ENCODE results near the gene DDX42.
"Not testable (repeated sequence)": the region's sequence is repeated elsewhere in the genome, so short reads cannot be mapped to it uniquely, and the experiment has no call there.

DDX42 gene

DNA sequence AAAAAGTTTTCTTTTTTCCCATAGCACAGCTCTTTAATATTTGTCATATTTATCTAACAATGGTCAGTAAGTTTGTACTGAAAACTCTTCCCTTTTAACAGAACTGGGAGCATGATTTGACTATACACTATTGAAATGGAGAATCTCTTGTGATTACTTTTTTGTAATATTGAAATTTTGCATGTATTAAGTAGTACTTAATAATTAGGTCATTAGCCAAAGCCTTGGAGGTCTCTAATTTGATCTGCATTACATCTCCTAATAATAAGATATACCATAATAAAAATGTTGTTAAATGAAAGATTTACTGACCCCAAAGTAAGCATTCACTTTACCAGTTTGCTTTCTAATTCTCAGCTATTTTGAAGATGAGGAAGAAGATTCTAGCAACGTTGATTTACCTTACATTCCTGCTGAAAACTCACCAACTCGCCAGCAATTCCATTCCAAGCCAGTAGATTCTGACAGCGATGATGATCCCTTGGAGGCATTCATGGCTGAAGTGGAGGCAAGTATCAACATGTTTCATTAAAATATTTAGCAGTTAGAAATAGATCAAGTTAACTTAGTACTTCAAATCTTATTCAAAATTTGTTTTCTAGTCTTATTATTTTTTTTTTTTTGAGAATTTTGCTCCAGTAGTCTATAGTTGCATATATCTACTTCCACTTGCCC, 18.2 kb downstream of the DDX42 start:
- no peak overlapping the region for H3K4me3 ChIP-seq (replicated peaks; ENCODE audit: low read depth, low read length)
- TF ChIP-seq, protein P1, sequence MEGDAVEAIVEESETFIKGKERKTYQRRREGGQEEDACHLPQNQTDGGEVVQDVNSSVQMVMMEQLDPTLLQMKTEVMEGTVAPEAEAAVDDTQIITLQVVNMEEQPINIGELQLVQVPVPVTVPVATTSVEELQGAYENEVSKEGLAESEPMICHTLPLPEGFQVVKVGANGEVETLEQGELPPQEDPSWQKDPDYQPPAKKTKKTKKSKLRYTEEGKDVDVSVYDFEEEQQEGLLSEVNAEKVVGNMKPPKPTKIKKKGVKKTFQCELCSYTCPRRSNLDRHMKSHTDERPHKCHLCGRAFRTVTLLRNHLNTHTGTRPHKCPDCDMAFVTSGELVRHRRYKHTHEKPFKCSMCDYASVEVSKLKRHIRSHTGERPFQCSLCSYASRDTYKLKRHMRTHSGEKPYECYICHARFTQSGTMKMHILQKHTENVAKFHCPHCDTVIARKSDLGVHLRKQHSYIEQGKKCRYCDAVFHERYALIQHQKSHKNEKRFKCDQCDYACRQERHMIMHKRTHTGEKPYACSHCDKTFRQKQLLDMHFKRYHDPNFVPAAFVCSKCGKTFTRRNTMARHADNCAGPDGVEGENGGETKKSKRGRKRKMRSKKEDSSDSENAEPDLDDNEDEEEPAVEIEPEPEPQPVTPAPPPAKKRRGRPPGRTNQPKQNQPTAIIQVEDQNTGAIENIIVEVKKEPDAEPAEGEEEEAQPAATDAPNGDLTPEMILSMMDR (IDR thresholded peaks at IDR 0.05; ENCODE audit: low read length, missing control alignments) = no peak

DNA sequence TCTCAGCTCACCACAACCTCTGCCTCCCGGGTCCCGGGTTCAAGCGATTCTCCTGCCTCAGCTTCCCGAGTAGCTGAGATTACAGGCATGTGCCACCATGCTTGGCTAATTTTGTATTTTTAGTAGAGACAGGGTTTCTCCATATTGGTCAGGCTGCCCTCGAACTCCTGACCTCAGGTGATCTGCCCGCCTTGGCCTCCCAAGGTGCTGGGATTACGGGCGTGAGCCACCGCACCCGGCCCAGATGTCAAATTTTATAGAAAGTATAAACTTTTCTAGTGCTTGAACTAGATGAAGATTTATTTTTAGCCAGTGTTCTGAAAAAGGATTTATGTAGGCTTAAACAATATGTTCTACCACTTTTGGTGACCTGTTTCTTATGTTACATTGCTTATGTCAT, 22.4 kb downstream of the DDX42 start:
- H3K4me3 ChIP-seq (replicated peaks; ENCODE audit: low read depth, low read length); DNase-seq (ENCODE audit: low read depth): not testable (repeated sequence)

More for the DNA sequence above, 18.2 kb downstream of the DDX42 start:
- no peak for DNase-seq (ENCODE audit: low read depth)

DNA sequence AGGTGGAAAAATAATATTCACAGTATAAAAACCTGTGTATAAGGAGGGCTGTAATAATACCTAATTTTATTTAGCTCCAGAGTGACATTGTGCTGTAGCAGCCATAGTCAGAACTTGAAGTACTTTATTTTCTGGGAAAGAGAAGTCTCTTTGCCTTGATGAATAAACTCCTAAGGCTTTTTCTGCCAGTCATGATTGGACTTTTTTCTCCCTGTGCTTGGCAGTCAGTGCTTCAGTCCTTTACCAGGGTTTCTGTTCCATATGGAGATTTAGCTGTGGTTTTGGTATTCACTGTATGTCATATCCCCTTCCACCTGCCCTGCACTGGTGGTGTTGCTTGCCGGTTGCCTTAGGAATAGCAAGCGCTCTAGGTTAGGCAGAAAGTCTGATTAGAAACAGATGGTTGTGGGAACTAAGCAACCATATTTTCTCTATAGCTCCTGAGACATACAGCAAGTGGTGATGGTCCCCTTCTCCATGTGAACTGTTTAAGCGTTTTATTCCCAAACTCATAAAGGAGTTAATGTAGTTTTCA, 24.7 kb downstream of the DDX42 start:
- no peak overlapping the region for H3K4me3 ChIP-seq (replicated peaks; ENCODE audit: low read depth, low read length)
- DNase-seq (ENCODE audit: low read depth) = no peak

DNA sequence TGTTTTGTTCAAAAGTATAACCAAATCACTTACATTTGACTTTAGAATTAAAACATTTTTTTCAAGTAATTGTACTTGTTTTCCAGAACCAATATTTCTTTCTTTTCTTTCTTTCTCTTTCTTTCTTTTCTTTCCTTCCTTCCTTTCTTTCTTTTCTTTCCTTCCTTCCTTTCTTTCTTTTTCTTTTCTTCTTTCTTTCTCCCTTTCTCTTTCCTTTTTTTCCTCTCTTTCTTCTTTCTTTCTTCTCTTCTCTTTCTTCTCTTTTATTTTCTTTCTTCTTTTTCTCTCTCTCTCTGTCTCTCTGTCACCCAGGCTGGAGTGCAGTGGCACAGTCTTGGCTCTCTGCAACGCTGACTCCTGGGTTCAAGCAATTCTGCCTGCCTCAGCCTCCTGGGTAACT, 26.8 kb downstream of the DDX42 start:
- no peak for DNase-seq (ENCODE audit: low read depth)
- TF ChIP-seq, protein P1 (IDR thresholded peaks at IDR 0.05; ENCODE audit: low read length, missing control alignments) = no peak
- no peak overlapping the region for H3K4me3 ChIP-seq (replicated peaks; ENCODE audit: low read depth, low read length)

More for the DNA sequence above, 24.7 kb downstream of the DDX42 start:
- TF ChIP-seq, protein P1 (IDR thresholded peaks at IDR 0.05; ENCODE audit: low read length, missing control alignments) = no peak

DNA sequence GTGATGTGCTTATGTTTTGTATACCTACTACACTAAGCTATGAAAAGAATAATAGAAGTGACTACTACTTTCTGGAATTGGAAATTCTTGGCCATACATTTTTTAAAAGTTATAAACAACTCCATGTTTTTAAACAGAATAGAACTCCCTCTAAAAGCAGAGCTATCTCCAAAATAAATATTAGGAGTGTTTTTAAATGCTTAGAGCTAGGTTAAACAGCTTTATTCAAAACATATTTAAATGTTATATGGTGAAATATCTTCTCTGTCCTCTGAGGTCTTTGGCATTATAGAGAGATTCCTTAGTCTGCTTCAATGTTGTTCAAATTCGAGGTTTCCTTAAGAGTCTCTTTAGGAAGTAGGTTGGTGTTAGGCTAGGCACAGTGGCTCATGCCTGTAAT, 30.4 kb downstream of the DDX42 start:
- H3K4me3 ChIP-seq (replicated peaks; ENCODE audit: low read depth, low read length) = no peak overlapping the region
- DNase-seq (ENCODE audit: low read depth) = no peak
- TF ChIP-seq, protein P1 (IDR thresholded peaks at IDR 0.05; ENCODE audit: low read length, missing control alignments) = no peak

DNA sequence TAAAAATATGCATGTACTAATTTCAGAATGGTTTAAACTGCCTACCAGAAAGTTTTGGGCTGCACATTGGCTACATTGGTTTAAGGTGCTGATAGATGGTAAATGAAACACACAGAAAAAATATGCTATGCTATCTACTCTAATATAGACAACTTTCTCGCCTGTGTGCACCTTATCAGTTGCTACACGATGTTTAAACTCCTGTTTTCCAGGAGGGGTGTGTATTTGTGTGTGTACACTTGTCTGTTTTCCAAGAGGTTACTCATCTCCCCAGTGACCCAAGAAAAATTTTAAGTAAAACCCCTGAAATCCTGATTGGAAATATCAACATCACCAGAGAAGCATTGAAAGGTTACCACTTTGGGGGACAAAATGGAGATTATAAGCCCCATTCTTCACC, 31.6 kb downstream of the DDX42 start:
- TF ChIP-seq, protein P1 (IDR thresholded peaks at IDR 0.05; ENCODE audit: low read length, missing control alignments) = no peak
- no peak overlapping the region for H3K4me3 ChIP-seq (replicated peaks; ENCODE audit: low read depth, low read length)
- DNase-seq (ENCODE audit: low read depth) = no peak

DNA sequence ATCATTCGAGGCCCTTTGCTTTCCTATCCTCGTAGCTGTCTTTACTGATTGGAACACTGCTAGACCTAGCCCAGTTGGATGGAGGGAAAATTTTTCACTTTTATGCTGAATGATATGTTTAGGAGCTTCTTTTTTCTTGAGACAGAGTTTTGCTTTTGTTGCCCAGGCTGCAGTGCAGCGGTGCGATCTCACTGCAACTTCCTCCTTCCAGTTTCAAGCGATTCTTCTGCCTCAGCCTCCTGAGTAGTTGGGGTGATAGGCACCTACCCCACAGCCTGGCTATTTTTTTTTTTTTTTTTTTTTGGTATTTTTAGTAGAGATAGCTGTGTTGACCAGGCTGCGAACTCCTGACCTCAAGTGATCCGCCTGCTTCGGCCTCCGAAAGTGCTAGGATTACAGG, 36.0 kb downstream of the DDX42 start:
- H3K4me3 ChIP-seq (replicated peaks; ENCODE audit: low read depth, low read length) = no peak overlapping the region
- no peak for DNase-seq (ENCODE audit: low read depth)
- TF ChIP-seq, protein P1 (IDR thresholded peaks at IDR 0.05; ENCODE audit: low read length, missing control alignments) = no peak
